Sigmoid colon (tissue), 4 donors: Measurements from ENCODE around the gene CCNI.

Source experiments
- EP300 ChIP-seq, 4 donors: sonication (generic); formaldehyde crosslinking; IDR thresholded peaks; one replicate each; pipeline ENCODE4 v1.6.1; 2017; ENCODE audit warnings: antibody characterized with exemption in 4 of 4
- POLR2A ChIP-seq, 2 donors: fragments of 450-650 bp; IDR thresholded peaks; one replicate each; pipeline ENCODE4 v1.6.1; 2016; ENCODE audit warnings: antibody characterized with exemption in 2 of 2, mild to moderate bottlenecking in 2 of 2, moderate library complexity in 2 of 2
- TF ChIP-seq, protein P1 (sequence below), 4 experiments: fragments of 450-650 bp in 3 of 4; fragments of 200-600 bp in 1 of 4; IDR thresholded peaks; one replicate each; pipeline ENCODE4 v1.5.1; 2016 to 2019; ENCODE audit warnings: antibody characterized with exemption in 4 of 4, mild to moderate bottlenecking in 3 of 4, moderate library complexity in 2 of 4

DNA sequence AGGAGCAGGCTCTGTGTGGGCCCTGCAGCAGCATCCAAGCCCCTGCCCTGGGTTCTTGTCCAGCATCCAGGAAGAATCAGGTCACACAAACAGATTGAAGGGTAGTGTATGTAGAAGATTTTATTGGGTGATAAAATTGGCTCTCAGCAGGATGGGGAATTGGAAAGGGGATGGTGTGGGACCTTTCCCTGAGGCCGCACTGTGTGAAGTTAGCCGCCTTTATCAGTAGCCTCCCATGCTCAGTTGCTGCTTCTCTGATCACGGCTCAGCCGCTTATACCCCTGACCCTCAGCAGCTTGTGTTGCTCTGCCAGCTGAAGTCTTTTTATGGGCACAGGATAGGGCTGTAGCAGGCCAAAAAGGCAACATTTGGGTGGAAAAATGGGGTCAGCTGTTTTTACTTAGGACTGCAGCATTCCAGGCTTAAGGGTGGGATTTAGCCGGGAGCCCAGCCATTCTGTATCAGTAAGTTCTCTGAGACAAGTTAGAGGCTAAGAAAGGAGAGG is 46.0 kb upstream of the CCNI start:
- TF ChIP-seq, protein P1, sequence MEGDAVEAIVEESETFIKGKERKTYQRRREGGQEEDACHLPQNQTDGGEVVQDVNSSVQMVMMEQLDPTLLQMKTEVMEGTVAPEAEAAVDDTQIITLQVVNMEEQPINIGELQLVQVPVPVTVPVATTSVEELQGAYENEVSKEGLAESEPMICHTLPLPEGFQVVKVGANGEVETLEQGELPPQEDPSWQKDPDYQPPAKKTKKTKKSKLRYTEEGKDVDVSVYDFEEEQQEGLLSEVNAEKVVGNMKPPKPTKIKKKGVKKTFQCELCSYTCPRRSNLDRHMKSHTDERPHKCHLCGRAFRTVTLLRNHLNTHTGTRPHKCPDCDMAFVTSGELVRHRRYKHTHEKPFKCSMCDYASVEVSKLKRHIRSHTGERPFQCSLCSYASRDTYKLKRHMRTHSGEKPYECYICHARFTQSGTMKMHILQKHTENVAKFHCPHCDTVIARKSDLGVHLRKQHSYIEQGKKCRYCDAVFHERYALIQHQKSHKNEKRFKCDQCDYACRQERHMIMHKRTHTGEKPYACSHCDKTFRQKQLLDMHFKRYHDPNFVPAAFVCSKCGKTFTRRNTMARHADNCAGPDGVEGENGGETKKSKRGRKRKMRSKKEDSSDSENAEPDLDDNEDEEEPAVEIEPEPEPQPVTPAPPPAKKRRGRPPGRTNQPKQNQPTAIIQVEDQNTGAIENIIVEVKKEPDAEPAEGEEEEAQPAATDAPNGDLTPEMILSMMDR (IDR thresholded peaks at IDR 0.05) = no peak
- TF ChIP-seq POLR2A (IDR thresholded peaks at IDR 0.05) (no peak), EP300 (IDR thresholded peaks at IDR 0.05) (no peak)
